ENCODE measurements around the gene PAX7. TPM values are rescaled to one million over a fixed set of nuclear protein-coding genes. Genes with fewer than 3 reads are reported as not detected.

Gene PAX7
- total and polyA plus RNA-seq, 9 of the 15 experiments (the other 6 are each of a cell fraction or from before 2014, with no cell fraction given): not detected

- Histone ChIP-seq H4K20me1 (replicated peaks; ENCODE audit: control insufficient read depth, insufficient read depth, low read length) (peaks cover 9% of the 10 kb centered on the region; the same call in 1 of the 2 replicates), H3K9ac (ENCODE audit: insufficient read depth in 1 of 2, low read depth in 2 of 2, low read length in 2 of 2) (no peak overlapping the region), H3K27me3 (ENCODE audit: control insufficient read depth in 2 of 2, insufficient read depth in 2 of 2, low read length in 2 of 2) (peaks cover 30 to 46% of the 10 kb centered on the region in 2 experiments), H2AFZ (ENCODE audit: low read depth, low read length) (no peak overlapping the region), H3K27ac (ENCODE audit: extremely low read depth, low read depth, low read length) (no peak overlapping the region), H3K4me2 (ENCODE audit: insufficient read depth, low read length) (no peak overlapping the region), H3K9me1 (ENCODE audit: control insufficient read depth, insufficient read depth, low read length) (no peaks in the 10 kb centered on the region), H3K79me2 (ENCODE audit: control insufficient read depth, insufficient read depth, low read length) (no peaks in the 10 kb centered on the region), H3K9me3 (replicated peaks; ENCODE audit: control insufficient read depth, insufficient read depth, low read depth, low read length) (no peaks in the 10 kb centered on the region), H3K4me3 (no peak overlapping the region), H3K4me1 (replicated peaks in 1 of 2; ENCODE audit: control insufficient read depth in 2 of 2, insufficient read depth in 2 of 2, low read length in 2 of 2) (no peaks in the 10 kb centered on the region), H3K36me3 (ENCODE audit: control insufficient read depth, insufficient read depth, low read length) (no peaks in the 10 kb centered on the region)
- intact Hi-C loops (cut with micrococcal nuclease): no loop called here
- 4% methylated on average over 1 of the region's 1 CpG for WGBS (ENCODE audit: insufficient coverage, low coverage, missing lambda C conversion rate)
- POLR2A ChIA-PET: interaction anchor here (0.8 to 1.4 kb wide), 3 partner anchors 9 to 83 kb away, joined by 3 to 7 read pairs (median 4); no protein-coding TSS in a partner anchor
- CTCF ChIA-PET (ENCODE audit: low intra/inter-chr PET ratio): interaction anchor here (0.9 kb wide), 1 partner anchor 213 kb away, joined by 3 read pairs; no protein-coding TSS in a partner anchor
- peak; percentile 55; the same call in 2 of the 3 replicates for ATAC-seq
- no peak for TF ChIP-seq ELF4 (CRISPR knock-in tag; IDR thresholded peaks at IDR 0.05)
- TF ChIP-seq RAD21 (CRISPR knock-in tag; conservative IDR thresholded peaks at IDR 0.05 in 1 of 2, IDR thresholded peaks at IDR 0.05 in 1 of 2): peak in 1 of 2 experiments; percentile 57; a peak in 2 of 4 replicates
- peak; percentile 50 to 63 (median 53); a peak in 4 of 6 replicates for TF ChIP-seq CTCF (IDR thresholded peaks at IDR 0.05 in 2 of 3, conservative IDR thresholded peaks at IDR 0.05 in 1 of 3; ENCODE audit: insufficient read depth in 2 of 3, low read depth in 1 of 3, low read length in 3 of 3)
- no peak for TF ChIP-seq ELK1 (CRISPR knock-in tag; IDR thresholded peaks at IDR 0.05)
- TF ChIP-seq HNRNPLL (IDR thresholded peaks at IDR 0.05; ENCODE audit: low read depth, low read length, poor library complexity, severe bottlenecking): no peak
- no peak for TF ChIP-seq BRD4 (IDR thresholded peaks at IDR 0.05)
- BruUV-seq (replicated peaks): no TSS peak
- peak in 1 of 4 experiments; percentile 19 for DNase-seq (ENCODE audit: extremely low read depth in 1 of 4, low spot score in 3 of 4)
- no peak for FAIRE-seq
- in situ Hi-C loops (cut with MboI): loop anchor here (25.0 kb wide), 1 partner anchor 1054 kb away; the partner anchor contains the start of gene HTR6
Measured at GRCh38 chr1:18608534-18608933, 22.1 kb upstream of the PAX7 start.
